ENCODE data around the gene LEFTY2.
"Not testable (repeated sequence)": the region's sequence is repeated elsewhere in the genome, so short reads cannot be mapped to it uniquely, and the experiment has no call there.

Gene LEFTY2

DNA sequence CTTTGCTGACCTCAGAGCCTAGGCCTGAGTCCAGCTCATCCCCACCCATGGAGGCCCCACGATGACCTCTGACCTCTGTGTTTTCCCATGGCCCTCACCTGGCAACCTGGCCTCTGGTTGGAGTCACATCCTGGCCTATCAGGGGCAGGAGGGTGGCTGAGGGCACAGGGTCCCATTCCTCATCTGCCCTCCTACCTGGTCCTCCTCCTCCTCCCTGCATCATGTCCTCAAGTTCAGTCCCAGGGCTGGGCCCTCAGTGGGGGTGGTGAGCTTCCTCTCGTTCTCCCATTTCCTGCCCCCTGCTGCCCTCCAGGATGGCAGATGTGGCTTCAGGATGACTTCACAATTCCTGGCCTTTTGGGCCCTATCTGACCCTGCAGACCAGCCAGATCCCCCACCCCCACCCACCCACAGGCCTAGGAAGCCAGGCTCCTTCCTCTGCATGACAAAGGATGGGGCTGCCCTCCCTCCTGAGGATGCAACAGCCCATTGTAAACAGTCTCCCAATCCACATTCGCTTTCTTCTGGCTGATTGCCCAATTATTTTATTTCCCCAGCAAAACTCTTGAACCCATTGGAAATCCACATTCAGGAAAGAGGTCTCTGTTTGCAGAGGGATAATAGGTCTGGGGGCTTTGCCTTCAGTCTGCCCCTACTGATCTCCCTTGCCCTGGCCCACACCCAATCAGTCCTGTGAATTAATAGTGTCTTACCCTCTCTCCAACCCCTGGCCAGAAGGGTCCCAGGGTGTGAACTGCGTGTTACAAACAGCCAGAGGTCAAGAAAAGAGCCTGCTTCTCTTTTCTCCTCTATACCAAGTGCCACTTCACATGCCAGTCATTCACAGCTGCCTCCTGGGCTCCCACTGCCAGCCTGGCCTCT is 41.7 kb downstream of the LEFTY2 start:
- no peak for DNase-seq (ENCODE audit: low spot score)

DNA sequence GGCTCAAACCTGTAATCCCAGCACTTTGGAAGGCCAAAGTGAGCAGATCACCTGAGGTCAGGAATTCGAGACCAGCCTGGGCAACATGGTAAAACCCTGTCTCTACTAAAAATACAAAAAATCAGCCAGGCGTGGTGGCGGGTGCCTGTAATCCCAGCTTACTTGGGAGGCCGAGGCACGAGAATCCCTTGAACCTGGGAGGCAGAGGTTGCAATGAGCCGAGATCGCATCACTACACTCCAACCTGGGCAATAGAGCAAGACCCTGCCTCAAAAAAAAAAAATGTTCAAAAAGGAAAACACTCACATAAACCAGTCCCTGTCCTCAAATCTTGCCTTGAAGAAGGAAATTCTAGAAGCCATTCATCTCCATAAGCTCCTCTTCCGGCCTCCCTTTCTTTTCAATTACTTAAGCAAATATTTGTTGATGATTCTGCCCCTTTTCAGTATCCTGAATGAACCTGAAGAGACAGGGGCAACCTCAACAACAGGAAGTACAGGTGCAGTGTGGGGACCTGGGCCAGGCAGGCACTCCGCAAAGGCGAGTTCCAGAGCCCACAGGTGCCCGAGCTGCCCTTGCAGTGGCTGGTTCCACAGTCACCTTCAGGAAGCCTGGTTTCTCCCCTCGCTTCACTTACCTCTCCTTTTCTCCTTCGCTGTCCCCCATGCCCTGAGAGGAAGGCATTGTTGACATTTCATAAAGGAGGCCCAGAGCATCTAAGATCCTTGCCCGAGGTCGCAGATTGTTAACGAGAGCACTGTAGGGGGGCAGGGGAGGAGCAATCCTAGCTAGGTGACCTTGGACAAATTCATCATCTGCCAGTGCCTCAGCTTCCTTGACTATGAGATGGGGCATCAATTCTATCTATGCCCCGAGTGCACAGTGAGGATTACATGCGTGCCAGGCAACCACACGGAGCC is 43.2 kb downstream of the LEFTY2 start:
- DNase-seq (ENCODE audit: low spot score): no peak

DNA sequence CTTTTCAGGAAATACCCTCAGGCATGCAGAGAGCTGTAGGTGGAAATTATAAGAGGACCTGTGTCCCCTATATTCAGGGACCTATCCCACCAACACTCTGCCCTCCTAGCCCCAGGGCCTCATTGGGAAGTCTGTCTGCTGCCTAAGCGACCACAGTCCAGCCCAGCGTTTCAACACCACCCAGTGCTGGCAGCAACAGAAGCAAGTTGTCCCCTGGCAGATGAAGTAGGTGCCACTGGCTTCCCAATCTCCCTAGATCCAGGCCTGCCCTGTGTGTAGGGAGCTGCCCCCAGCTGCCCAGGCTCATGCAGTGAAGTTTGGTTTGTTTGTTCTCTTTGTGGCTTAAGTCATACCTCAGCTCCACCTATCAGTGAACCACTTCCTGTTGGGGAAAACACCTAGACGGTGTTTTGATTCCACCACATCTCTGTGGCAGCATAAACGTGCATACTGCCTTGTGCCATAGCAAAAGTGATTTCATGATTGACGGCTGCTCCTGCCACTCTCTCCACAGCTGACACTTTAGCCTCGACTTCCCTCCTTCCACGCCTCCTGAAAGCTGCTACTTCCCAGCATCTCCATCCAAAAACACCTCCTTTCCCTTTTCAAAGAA is 44.0 kb downstream of the LEFTY2 start:
- no peak for DNase-seq (ENCODE audit: low spot score)

DNA sequence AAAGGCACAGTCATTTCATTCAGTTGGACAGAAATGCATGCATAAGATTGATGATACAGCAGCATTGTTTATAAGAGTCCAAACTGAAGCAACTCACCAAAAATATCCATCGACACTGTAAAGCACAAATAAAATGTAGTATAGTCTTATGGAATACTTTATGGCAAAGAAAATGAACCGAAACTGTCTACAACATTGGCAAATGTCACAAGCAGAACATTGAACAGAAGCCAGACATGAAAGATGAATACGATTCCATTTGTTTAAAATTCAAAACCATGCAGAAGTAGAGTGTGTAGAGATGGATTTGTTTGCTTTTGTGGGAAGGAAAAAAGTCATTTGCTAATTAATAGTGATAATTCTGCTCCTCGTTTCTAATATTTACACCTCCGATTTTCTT is 44.5 kb downstream of the LEFTY2 start:
- DNase-seq (ENCODE audit: low spot score): no peak

DNA sequence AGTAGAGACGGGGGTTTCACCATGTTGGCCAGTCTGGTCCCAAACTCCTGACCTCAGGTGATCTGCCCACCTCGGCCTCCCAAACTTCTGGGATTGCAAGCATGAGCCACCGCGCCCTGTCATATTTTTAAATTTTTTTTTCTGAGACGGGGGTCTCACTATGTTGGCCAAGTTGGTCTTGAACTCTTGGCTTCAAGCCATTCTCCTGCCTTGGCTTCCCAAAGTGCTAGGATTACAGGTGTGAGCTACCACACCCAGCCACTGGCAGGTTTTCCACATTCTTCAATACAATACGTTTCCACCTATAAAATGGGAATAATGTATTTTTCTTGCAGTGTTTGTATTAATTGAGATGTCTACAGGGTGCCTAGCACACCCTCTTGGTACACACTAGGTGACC is 48.7 kb downstream of the LEFTY2 start:
- DNase-seq (ENCODE audit: low spot score): no peak

DNA sequence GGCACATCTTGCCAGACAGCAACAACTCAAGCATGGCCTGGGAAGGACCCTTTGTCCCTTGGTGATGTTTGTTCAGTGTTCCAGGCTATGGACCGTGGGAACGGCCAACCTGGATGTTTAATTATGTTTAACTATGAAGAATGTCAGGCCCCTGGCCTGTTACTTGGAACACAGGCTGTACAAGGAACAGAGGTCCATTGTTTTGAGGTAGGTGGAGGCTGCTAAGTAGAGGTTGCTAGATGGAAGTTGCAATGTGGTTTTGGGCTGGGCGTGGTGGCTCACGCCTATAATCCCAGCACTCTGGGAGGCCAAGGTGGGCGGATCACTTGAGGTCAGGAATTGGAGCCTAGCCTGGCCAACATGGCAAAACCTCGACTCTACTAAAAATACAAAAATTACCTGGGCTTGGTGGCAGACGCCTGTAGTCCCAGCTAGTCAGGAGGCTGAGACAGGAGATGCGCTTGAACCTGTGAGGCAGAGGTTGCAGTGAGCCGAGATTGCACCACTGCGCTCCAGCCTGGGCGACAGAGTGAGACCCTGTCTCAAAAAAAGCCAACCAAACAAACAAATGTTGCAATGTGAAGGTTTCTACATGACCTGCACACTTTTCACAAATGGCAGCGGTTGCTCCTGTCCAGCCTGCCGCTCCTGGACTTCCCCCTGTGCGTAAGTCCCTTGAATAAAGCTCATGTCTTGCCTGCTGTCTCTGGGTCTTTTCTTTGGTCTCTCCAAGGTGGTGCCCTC is 49.6 kb downstream of the LEFTY2 start:
- no peak for DNase-seq (ENCODE audit: low spot score)

DNA sequence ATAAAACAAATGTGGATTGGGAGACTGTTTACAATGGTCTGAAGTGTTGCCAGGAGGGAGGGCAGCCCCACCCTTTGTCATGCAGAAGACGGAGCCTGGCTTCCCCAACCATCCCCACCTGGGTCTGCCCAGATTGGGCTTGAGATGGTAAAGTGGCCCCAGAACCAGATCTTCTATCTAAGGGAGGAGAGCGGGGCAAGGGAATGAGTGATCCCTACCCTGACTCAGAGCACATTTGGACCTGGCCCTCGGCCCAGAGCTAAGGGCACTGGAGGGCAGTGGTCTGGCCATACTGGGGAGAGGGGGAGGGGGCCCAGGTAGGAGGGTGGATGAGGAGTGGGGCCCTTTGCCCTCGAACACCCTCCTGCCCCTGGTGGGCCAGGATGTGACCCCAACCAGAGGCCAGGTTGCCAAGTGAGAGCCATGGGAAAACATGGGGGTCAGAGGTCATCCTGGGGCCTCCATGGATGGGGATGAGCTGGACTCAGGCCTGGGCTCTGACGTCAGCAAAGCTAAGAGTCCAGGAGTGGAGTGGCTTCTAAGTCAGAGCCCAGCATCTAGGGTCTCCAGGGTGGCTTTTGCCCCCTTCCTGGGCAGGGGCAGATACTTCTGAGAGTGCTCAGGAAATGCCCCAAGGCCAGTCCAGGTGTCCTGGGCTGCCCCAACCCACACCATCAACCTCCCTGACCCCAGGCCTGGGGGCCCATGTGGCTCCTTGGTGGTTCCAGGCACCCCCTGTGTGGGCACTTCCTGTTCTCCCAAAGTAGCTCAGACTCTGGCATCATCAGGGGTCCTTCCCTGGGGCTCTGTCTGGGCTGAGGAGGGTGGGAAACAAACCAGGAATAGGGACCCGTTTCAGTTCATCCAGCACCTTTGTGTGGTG is 50.4 kb downstream of the LEFTY2 start:
- DNase-seq (ENCODE audit: low spot score): no peak

DNA sequence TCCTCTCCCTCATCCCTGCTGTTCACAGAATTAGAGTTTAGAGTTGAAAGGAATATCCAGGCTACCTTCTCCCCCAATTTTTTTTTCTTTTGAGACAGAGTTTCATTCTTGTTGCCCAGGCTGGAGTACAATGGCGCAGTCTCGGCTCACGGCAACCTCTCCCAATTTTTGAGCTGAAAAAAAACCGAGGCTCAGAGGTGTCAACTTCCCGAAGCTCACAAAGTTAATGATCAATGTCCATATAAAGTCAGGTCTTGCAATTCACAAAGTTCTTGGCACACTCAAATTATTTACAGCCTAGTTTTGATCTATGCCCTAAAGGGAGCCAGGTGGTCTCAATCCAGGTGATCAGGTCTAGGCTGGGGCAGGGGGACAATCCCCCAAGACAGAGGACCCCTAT is 51.3 kb downstream of the LEFTY2 start:
- DNase-seq (ENCODE audit: low spot score): no peak

DNA sequence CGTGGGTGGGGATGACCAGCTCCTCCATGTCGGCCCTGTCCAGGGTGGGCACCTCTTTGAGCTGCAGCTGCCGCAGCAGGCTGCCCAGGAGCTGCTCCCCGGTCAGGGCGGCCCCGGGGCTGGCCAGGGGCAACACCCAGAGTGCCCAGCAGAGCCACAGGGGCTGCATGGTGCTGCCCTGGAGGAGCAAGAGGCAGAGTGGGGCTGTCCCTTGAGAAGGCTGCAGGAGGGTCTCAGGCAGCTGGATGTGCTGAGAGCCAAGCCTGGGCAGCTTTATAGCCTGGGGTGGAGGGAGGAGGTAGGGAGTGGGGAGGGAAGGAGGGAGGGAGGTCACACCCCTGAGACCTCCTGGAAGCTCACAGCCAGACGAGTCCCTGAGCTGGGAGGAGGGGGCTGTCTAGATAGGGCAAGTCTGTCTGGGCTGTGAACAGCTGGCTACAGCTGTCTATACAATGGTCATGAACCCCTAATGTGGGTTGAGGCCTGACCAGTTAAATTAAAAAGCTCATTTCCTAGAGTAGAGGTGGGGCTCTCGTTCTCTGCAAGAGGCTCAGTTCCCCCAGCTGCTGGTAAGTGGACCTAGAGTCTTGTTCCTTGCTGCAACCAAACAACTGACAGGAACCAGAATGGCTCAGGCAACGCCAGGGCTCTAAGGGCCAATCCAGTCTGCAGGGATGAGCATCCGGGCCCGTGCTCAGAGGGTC is 52.0 kb downstream of the LEFTY2 start, which contains the start of gene LEFTY1:
LEFTY1 (minus strand) TSS at position 249 of the 704 bp plus-strand sequence; CDS start at position 169, 80 bp downstream.
- DNase-seq (ENCODE audit: low spot score): no peak

DNA sequence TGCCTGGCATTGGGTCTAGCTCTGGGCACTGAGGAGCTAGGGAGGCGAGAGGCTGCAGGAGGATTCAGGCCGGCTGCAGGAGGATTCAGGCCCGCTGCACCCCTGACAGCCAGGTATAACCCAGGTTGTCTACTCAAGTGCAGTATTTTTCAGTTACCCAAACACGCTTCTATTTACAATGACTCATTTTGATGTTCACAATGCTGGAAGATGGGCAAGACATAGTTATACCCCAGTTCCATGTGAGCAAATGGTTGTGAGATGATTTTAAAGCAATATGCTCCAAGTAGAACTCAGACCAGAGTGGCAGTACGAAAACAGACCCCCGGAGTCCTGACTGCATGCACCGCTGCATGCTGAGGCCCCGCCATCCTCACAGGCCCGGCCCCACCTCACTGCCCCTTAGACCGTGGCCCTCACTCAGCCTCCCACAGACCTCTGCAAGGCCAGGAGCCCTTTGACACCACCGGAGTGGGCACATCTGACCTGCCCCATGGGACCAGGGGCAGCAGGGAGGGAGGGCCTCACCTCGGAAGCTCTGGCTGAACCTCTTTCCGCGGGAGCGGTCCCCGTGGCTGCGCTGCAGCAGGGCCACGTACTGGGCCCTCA is 52.6 kb downstream of the LEFTY2 start:
- DNase-seq (ENCODE audit: low spot score): no peak

DNA sequence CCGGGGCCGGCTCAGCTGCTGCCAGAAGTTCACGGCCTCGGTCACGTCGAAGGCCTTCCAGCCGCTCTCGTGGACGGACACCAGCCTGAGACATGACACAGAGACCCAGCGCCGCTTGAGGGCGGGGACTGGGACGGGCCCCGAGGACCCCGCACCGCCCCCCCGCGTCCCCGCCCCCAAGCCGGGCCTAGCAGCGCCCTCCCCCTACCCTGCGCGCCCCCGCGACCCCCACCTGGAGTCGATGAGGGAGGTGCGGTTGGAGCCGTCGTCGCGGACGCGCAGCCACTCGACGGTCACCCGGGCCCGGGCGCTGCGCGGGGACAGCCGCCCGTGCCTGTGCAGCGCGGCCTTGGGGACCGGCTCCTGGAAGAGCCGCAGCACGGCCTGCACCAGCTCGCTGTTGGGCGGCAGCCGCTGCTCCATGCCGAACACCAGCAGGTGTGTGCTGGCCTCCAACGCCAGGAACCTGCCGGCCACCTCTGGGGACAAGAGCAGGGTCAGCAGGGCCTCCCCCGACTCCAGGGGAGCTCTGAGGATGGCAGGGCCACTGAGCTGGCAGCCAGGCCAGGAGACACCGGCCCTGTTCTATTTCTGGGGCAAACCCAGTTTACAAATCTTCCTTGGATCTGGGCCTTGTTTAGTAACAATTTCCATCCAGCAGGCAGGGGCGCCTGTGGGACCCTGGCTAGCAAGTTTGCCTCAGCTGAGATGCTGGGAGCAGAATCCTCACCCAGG is 53.3 kb downstream of the LEFTY2 start:
- not testable (repeated sequence) for DNase-seq (ENCODE audit: low spot score)

DNA sequence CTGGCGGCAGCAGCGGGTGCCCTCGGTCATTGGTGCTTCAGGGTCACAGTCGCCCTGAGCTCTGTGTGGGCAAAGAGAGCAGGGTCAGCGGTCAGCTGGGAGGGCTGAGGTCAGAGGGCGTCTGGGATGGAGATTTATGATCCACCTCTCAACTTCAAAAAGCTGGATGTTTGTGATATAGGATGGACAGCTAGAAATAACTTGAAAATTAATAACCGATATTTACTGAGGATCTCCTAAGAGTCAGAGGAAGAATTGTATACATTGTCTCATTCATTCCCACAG is 54.0 kb downstream of the LEFTY2 start:
- no peak for DNase-seq (ENCODE audit: low spot score)

Measured in hematopoietic multipotent progenitor cell treated with erythropoietin and hydrocortisone succinate and interleukin-3 and kit ligand, for 15 days (in vitro differentiated cells).